ENCODE measurements around the gene PFDN4. TPM values are rescaled to one million over a fixed set of nuclear protein-coding genes. Genes with fewer than 3 reads are reported as not detected.

PFDN4 gene, protein sequence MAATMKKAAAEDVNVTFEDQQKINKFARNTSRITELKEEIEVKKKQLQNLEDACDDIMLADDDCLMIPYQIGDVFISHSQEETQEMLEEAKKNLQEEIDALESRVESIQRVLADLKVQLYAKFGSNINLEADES
- 10 to 100 TPM; 42.7 to 76.6 TPM for total RNA-seq

DNA sequence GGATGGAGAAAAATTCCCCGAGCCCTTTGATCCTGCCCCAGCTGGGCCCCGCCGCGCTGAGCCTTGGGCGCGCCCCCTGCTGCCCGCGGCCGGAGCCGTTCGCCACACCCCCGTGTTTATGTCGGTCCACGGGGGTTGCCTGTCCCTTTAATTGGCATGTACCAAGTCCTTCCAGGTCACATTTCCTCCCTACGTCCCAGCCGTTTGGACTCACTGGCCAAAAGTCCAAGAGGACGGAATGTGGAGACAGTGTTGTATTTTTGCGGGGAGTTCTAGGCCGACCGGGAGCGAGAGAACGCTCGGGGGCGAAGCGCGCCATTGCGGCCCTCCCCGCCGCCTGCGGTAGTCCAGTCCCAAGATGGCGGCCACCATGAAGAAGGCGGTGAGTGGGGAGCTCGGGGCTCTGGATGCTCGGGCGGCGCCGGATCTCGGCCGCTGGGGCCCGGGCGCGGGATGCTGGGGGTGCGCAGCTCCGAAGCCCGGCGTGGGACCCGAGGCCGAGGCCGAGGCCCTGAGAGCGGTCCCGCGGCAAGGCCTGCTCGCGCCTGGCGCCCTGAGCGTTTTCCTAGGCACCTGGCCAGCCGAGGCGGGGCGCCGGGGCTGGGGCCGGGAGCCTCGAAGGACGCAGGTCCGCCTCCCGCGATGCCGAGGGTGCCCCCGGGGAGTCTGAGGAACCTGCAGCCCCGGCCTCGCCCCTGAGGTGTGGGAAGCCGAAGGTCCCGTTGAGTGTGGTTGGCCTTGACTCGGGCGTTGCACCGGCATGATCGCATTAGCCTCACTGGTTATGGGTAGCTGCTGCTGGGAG is at the start of gene PFDN4:
Gene PFDN4, plus strand, starts transcription at position 345 of the 805 bp plus-strand sequence. Its CDS starts 14 bp downstream, at position 359.

DNA sequence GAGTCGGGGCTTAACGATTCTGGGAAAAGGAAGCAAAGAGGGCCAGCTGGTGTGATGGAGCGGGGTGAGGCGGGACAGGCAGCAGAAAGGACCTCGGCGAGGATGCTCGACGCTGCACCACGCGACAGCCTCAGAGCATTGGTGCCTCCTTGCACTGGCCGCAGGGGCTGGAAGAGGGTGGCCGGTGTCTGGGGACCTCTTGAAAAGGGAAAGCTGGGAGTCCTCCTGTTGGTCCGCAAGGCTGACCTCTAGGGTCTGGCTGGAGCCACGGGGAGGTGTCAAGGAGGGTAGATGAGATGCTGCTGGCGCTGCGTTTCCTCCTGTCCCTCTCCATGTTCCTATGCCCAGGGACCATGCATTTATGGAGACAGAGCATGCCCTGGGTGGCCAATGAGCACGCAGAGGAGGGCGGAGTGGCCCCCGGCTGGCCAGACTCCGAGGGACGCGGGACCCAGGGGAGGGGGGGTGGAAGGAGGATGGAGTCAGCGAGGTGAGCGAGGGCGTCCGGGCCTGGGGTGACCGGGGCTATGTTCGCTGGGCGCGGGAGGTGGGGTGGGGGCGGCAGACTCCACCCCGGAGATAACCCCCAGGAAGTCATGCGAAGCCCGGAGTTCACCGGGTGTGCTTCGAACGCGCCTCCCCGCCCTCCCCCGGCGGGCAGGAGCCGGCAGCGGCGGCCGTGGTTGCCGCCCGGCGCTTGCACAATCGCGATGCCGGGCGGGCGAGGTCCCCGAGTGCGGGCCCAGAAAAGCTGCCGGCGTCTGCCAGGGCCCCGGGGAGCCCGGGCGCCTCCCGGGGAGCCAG is 34.0 kb upstream of the PFDN4 start, which contains the start of gene CYP24A1:
Gene CYP24A1, minus strand, starts transcription at position 334 of the 804 bp plus-strand sequence. CDS start 407 bp downstream, outside the sequence.

Other genes with a start within 250 kb of the PFDN4 start
- under 1 TPM in 1 of 2 donors, not detected in 1; under 0.01 TPM for gene BCAS1, start 137.5 kb upstream of the PFDN4 start, total RNA-seq
- gene CYP24A1, start 34.1 kb upstream of the PFDN4 start, total RNA-seq = not detected

Data from melanocyte of skin (primary cell).